ENCODE measurements around the gene MGMT. TPM values are rescaled to one million over a fixed set of nuclear protein-coding genes. Genes with fewer than 3 reads are reported as not detected.

Gene MGMT
- total and polyA plus RNA-seq, 2 experiments from 2014 or later = 19.3 to 21.9 TPM

DNA sequence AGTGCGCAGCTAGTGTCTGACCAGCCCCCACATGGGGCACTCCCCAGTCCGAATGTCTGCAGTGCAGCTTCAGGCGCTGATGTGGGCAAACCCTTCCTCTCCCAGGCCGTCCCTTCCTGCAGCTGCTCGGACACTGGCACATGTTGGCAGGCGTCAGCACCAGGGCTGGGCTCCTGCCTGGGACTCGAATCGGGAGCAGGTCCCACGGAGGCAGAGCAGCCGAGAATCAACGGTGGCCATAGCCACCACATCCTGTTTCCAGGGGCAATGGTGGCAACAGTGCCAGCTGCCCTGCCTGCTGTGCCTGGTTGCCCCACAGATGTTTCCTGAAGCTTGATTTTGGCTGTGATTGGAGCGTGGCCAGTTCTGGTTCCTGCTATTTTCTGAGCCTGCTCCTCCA lies 65.8 kb downstream of the MGMT start:
- Histone ChIP-seq H3K9me2 (ENCODE audit: insufficient read depth) (0 out of 2 replicates have a peak, but pooled peaks cover 8% of the 10 kb centered on the region), H3K36me3 (ENCODE audit: insufficient read depth) (no peaks in the 10 kb centered on the region), H3K79me2 (replicated peaks; ENCODE audit: insufficient read depth) (no peaks in the 10 kb centered on the region), H3K27ac (ENCODE audit: low read depth) (no peak overlapping the region), H3F3A (replicated peaks; ENCODE audit: low read depth) (no peaks in the 10 kb centered on the region), H4K20me1 (replicated peaks; ENCODE audit: insufficient read depth) (no peaks in the 10 kb centered on the region), H3K4me3 (no peak overlapping the region), H3K4me2 (no peak overlapping the region), H3K4me1 (ENCODE audit: insufficient read depth) (peaks cover 4% of the 10 kb centered on the region; the same call in 1 of the 2 replicates), H3K27me3 (ENCODE audit: insufficient read depth) (no peaks in the 10 kb centered on the region), H2AFZ (no peak overlapping the region)
- H3K4me1 Mint-ChIP-seq = peaks cover 20% of the 10 kb centered on the region
- DNase-seq (ENCODE audit: low spot score) (no peak), ATAC-seq (no peak)
- peaks cover 7% of the 10 kb centered on the region; the same call in 2 of the 3 replicates for H3K36me3 Mint-ChIP-seq (ENCODE audit: low read depth)
- no peak overlapping the region for H3K4me3 Mint-ChIP-seq
- no peak overlapping the region for H3K27ac Mint-ChIP-seq
- no peak for TF ChIP-seq CREB1 (CRISPR knock-in tag; IDR thresholded peaks at IDR 0.05; ENCODE audit: low read depth)
- TF ChIP-seq ZNF114 (CRISPR knock-in tag; IDR thresholded peaks at IDR 0.05) = no peak
- TF ChIP-seq, protein P1, sequence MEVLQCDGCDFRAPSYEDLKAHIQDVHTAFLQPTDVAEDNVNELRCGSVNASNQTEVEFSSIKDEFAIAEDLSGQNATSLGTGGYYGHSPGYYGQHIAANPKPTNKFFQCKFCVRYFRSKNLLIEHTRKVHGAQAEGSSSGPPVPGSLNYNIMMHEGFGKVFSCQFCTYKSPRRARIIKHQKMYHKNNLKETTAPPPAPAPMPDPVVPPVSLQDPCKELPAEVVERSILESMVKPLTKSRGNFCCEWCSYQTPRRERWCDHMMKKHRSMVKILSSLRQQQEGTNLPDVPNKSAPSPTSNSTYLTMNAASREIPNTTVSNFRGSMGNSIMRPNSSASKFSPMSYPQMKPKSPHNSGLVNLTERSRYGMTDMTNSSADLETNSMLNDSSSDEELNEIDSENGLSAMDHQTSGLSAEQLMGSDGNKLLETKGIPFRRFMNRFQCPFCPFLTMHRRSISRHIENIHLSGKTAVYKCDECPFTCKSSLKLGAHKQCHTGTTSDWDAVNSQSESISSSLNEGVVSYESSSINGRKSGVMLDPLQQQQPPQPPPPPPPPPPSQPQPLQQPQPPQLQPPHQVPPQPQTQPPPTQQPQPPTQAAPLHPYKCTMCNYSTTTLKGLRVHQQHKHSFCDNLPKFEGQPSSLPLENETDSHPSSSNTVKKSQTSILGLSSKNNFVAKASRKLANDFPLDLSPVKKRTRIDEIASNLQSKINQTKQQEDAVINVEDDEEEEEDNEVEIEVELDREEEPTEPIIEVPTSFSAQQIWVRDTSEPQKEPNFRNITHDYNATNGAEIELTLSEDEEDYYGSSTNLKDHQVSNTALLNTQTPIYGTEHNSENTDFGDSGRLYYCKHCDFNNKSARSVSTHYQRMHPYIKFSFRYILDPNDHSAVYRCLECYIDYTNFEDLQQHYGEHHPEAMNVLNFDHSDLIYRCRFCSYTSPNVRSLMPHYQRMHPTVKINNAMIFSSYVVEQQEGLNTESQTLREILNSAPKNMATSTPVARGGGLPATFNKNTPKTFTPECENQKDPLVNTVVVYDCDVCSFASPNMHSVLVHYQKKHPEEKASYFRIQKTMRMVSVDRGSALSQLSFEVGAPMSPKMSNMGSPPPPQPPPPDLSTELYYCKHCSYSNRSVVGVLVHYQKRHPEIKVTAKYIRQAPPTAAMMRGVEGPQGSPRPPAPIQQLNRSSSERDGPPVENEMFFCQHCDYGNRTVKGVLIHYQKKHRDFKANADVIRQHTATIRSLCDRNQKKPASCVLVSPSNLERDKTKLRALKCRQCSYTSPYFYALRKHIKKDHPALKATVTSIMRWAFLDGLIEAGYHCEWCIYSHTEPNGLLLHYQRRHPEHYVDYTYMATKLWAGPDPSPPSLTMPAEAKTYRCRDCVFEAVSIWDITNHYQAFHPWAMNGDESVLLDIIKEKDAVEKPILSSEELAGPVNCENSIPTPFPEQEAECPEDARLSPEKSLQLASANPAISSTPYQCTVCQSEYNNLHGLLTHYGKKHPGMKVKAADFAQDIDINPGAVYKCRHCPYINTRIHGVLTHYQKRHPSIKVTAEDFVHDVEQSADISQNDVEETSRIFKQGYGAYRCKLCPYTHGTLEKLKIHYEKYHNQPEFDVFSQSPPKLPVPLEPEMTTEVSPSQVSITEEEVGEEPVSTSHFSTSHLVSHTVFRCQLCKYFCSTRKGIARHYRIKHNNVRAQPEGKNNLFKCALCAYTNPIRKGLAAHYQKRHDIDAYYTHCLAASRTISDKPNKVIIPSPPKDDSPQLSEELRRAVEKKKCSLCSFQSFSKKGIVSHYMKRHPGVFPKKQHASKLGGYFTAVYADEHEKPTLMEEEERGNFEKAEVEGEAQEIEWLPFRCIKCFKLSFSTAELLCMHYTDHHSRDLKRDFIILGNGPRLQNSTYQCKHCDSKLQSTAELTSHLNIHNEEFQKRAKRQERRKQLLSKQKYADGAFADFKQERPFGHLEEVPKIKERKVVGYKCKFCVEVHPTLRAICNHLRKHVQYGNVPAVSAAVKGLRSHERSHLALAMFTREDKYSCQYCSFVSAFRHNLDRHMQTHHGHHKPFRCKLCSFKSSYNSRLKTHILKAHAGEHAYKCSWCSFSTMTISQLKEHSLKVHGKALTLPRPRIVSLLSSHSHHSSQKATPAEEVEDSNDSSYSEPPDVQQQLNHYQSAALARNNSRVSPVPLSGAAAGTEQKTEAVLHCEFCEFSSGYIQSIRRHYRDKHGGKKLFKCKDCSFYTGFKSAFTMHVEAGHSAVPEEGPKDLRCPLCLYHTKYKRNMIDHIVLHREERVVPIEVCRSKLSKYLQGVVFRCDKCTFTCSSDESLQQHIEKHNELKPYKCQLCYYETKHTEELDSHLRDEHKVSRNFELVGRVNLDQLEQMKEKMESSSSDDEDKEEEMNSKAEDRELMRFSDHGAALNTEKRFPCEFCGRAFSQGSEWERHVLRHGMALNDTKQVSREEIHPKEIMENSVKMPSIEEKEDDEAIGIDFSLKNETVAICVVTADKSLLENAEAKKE (CRISPR knock-in tag; IDR thresholded peaks at IDR 0.05) = no peak
- TF ChIP-seq, protein P2, sequence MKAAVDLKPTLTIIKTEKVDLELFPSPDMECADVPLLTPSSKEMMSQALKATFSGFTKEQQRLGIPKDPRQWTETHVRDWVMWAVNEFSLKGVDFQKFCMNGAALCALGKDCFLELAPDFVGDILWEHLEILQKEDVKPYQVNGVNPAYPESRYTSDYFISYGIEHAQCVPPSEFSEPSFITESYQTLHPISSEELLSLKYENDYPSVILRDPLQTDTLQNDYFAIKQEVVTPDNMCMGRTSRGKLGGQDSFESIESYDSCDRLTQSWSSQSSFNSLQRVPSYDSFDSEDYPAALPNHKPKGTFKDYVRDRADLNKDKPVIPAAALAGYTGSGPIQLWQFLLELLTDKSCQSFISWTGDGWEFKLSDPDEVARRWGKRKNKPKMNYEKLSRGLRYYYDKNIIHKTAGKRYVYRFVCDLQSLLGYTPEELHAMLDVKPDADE (IDR thresholded peaks at IDR 0.05) = no peak
- no peak for TF ChIP-seq NANOG (IDR thresholded peaks at IDR 0.05; ENCODE audit: borderline replicate concordance)
- no peak for TF ChIP-seq POLR2AphosphoS5 (IDR thresholded peaks at IDR 0.05; ENCODE audit: low read depth)
- H3K27me3 Mint-ChIP-seq (ENCODE audit: insufficient read depth, low read depth, poor library complexity) = peaks cover 2% of the 10 kb centered on the region
- H3K9me3 Mint-ChIP-seq = no peaks in the 10 kb centered on the region
